MV-4-11 (cell line): Measurements from ENCODE around the gene DPYD.

ENCODE experiments used
- DNase-seq: peaks from one replicate; lab custom pipeline; 2025; lab: John Stamatoyannopoulos, UW

Gene DPYD

DNA sequence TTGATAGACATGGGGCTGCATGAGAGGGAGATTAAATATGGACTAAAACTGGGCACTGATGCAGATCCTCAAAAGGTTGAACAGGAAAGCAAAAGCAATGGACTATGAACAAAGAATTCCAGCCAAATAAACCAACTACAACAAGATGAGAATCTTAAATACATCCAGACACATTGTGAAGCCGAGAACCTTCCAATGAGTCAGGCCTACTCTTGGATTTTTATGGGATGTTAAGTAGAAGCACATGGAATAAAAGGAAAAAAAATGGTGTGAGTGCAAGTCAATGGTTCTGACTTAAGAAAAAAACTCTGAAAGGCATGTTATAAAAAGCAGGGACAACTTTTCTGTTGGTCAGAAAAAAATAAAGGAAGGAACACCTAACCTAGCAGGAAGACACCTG is 227.2 kb downstream of the DPYD start:
- DNase-seq, result no peak

- no peak for DNase-seq
Measured at GRCh38 chr1:97691325-97691724, 229.5 kb downstream of the DPYD start.

GRCh38 chr1:97685360-97685759 is 235.5 kb downstream of the DPYD start:
- DNase-seq, result peak; percentile 52

DNA sequence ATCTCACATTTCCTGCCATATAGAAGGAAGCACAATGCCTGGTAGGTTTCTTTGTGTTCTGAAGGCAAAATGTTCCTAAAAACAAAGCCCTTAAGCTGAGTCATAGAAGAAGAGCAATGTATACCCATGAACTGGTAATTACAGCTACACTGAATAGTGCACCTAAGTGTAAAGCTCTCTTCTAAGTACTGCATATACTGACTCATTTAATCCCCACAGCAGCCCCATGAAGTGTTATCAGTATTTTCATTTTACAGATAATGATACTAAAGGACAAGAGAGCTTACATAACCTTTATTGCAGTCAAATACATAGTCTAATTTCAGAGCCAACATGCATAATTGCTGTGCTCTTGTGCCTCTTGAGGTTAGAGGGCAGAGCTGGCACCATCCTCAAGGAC is 239.9 kb downstream of the DPYD start:
- DNase-seq, result no peak

GRCh38 chr1:97680470-97680869 is 240.4 kb downstream of the DPYD start:
- DNase-seq, result no peak

GRCh38 chr1:97677702-97678101 is 243.1 kb downstream of the DPYD start:
- DNase-seq, result no peak

DNA sequence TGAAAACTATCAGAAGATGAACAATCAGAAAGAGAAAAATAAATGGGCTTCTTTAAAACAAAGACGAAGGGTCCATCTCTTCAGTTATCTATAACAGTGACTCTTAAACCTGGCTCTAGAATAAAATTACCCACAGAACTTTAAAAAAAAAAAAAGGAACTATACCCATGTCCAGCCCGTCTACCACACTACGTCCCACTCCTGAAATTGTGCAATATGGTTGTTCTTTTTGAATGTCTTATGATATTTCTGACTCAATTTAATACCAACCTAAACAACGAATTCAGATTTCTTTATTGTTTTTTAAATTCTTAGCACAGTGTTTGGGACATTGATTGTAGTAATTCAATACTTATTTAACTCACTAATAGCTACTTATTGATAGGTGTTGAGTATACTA is 246.3 kb downstream of the DPYD start:
- DNase-seq, result peak; percentile 69

DNA sequence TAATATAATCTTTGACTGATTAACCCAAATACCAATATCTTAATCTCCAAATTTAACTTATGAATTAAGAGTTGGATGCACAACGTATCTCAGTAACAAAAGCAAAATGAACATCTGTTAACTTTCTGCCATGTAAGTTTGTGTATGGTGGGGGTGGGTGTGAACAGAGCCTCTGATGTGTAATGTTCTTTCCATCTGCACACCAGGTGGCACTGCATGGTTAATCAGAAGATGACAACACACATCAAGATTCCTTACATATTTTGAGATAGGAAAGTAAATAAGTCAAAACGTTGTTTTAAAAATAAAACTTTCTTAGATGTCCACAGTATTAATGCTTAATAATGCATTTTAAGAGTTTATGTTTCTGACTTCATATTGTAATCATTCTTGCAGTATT is 251.9 kb downstream of the DPYD start:
- no peak for DNase-seq

DNA sequence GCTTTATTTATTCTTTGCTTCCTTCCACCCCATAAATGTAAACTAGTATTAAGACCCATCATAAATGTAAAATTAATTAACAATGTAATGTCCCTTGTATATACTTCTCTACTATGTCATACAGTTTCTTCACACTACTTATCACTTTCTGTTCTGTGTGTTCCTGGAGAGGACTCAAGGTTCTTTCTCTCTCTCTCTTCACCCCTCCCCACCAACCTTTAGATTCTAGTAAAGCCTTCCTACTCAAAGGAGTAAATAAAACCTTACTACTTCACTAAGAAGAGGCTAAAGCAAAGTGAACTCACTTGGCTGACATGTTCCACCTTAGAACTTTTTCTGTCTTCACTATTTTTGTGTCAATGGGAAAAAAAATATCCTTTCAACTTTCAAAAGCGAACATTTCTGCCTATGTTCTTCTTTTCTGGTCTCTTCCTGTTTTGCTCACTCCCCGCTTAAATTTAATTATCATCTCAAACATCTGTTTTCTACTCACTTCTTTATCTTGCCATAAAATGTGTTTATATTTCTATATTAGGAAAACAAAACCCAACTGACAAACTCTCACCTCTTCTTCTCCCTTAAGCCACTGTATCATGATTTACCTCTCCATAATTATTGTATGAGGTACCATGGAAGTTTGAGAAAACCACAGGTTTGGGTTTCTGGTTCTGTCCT is 260.3 kb downstream of the DPYD start:
- no peak for DNase-seq

DNA sequence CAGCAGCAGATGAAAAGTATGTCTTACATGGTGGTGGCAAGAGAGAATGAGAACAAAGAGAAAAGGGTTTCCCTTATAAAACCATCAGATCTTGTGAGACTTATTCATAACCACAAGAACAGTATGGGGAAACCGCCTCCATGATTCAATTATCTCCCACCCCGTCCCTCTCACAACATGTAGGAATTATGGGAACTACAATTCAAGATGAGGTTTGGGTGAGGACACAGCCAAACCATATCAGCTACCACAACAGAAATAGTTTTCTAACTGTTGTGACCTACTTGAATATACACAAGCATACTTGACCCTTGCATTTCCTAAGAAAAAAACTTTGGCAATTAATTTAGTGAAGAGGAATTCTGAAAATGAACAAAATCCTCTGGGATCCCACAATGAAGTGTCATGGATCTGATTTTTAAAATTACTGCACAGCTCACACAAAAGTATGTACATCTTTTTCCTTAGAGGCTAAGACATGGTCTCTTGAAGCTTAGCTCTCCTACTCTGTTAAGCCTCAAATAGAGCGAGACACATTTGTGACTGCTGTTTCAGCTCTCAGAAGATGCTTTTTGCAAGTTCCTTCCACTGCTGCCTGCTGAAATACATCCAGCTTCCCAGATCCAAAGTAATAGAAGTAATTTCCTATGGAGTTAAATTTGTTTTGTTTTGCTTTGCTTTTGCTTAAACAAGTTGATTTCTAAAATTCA is 265.8 kb downstream of the DPYD start:
- no peak for DNase-seq

DNA sequence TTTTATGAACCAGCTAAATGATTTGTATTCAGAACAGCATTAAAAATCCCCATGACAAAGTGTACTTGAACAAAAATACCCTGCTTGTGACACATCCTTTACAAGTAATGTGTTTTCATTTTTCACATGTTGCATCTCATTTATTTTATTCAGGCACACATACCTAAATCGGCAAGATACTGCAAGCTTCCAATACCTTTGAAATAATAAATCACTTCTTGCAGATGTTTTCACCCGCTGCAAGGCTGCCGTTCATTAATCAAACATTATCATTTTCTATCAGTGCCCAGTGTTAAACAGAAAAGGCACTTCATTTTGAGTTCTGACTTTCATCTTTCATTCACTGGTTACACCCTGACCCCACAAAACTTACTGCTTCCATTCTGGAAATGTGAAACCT is 269.6 kb downstream of the DPYD start:
- no peak for DNase-seq

DNA sequence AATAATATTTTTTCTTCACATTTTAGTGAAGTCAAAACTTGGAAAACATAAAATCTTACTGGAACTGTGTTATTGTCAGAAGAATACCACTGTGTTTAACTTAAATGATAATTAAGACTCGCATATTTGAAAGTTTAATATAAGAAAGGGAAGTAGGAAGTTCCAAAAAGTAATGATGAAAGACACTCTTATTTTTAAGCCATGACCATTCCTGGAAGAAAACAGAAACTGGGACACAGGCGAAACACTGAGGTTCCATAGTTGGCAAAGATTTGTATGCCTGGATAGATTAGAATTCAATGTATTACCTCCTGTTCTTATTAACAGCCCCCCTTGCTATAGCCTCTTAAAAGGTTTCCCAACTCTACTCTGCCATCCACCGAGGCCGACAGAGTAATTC is 271.2 kb downstream of the DPYD start:
- DNase-seq, result no peak

- DNase-seq, result no peak
Measured at GRCh38 chr1:97647776-97648175, 273.1 kb downstream of the DPYD start.

DNA sequence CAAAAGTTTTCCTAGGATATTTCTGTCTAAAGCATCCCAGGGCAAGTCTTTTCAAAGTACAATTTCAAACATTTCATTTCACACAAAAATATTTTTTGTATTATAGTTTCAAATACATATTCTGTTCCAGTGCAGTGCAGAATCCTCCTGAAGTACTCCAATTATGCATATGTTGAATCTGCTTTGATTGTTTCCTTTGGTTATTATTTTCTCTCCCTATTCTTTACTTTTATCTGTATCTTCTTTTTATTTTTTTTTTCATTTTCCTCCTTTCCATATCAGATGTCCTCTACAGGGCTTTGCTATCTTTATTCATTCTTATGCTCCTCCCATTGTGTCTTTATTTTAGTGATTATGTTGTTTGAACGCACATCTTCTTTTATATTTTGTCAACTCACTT is 274.8 kb downstream of the DPYD start:
- DNase-seq, result no peak

DNA sequence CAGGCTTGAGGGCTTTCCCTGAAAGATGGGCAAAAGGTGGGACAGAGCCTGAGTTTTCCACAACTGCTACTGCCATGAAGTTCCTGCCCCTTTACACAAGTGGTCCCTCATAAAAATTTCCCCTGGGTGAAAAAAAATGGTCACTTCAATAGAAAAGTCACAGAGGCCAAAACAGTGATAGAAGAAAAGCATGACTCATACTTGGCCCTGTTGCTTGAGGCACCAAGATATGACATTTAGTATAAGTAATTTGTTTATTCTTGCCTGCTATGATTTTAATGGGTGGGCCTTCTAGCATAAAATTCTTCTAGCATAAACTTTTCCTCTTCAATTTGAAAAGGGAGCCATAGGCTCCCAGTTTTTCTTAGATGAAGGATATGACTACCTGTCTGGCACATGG is 280.2 kb downstream of the DPYD start:
- DNase-seq, result no peak

- no peak for DNase-seq
Measured at GRCh38 chr1:97636941-97637340, 283.9 kb downstream of the DPYD start.

- DNase-seq, result no peak
Measured at GRCh38 chr1:97634758-97635157, 286.1 kb downstream of the DPYD start.

DNA sequence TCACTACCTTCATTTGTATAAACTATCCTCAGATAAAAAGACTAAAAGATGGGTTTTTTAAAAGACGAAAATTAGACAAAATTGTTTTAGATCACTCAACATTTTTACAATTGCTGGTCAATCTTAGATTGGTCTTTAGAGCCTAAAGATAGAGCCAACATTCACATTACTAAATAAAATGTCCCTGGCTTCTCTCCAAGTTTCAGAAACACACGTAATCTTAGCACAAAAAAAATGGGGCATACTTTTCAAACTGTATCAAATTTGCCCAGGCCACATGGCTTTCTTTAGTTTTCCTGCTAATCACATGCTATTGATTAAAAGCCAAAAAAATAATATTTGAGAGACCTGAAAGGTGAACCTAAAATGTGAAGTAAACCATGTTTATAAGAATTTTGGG is 288.1 kb downstream of the DPYD start:
- no peak for DNase-seq

- DNase-seq, result peak; percentile 2
Measured at GRCh38 chr1:97632075-97632474, 288.8 kb downstream of the DPYD start.

DNA sequence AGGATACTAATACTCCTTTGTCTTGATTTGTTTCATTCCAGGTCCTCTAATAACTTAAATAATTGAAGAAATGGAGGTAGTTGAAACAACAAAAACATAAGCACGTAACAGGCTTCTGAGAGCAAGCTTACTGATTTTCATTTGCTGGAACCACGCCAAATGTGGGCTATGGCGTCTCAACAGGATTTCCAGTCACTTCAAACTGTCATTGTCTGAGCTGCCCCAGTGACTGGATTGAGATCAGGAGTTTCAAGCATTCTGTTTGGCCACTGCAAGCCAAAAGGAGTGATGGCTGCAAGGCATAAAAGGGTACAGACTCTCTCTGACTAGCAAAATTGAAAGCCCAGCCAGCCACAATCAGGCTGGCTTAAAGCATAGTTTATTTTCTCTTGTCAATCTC is 289.9 kb downstream of the DPYD start:
- DNase-seq, result no peak

DNA sequence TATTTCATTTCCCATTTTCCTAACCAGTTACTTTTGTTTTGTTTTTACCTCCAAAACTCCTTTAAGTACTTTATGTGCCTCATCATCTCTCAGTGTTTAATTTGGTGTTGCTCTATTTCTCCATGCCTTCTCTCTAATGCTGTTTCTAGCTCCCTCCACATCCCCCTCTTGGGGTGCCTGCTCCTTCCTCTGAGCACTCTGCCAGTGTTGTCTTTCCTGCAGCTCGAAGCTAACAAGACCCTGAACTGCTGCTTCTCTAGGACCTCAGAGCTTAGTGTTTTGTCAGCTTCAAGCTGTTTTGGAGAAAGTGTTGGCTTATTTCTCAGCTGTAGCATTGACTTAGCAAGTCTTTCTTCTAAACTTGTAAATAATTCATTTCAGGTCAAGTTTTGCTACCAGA is 290.6 kb downstream of the DPYD start:
- DNase-seq, result no peak

- DNase-seq, result no peak
Measured at GRCh38 chr1:97623220-97623619, 297.6 kb downstream of the DPYD start.

DNA sequence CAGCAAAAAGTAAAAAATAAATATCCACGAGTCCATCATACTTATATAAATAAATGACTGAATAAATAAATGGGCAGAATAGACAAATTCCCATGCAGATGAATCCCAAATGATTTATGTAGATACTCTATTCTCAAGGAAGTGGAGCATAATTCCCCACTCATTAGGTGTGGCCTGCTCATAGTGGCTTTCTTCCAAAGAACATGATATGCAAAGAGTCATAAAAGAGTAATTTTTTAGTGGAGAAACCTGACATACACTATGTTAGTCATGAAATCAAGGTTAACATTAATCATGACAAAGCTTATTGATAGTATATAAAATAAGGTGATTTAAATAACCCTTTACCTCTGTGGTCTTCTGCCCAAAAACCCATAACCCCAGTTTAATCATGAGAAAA is 298.9 kb downstream of the DPYD start:
- DNase-seq, result no peak

GRCh38 chr1:97619706-97620105 is 301.1 kb downstream of the DPYD start:
- DNase-seq, result no peak
